ENCODE data around the gene VAX1. TPM values are rescaled to one million over a fixed set of nuclear protein-coding genes. Genes with fewer than 3 reads are reported as not detected.

Gene VAX1
- total and polyA plus RNA-seq, 2 donors (not counting 3 experiments of a cell fraction or from before 2014, with no cell fraction given): not detected

DNA sequence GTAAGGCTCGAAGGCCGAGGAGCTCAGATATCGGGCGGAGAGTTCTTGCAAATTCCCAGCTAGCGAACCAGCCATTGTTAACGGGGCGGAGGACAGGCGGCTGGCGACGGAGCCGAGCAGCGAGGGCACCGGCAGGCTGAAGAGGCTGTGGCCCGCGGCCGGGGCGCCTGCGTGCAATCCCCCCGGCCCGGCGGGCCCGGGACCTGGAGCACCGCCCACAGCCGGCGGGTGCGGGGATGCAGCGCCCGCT lies 4.1 kb downstream of the VAX1 start:
- no peak overlapping the region for H3K4me2 ChIP-seq (ENCODE audit: insufficient read depth, low read length)
- no peaks in the 10 kb centered on the region for H3K9me1 ChIP-seq (replicated peaks; ENCODE audit: control insufficient read depth, extremely low read depth, insufficient read depth, low read length)
- no peaks in the 10 kb centered on the region for H3K9me3 ChIP-seq (replicated peaks; ENCODE audit: control insufficient read depth, insufficient read depth, low read length)
- intact Hi-C loops (cut with micrococcal nuclease) (no loop called here), dilution Hi-C loops (cut with MboI; ENCODE audit: extremely low pct_ligation_motif_present, low sequenced_read_pairs) (no loop called here)
- H3K79me2 ChIP-seq (ENCODE audit: control insufficient read depth, insufficient read depth, low read length): no peaks in the 10 kb centered on the region
- POLR2A ChIA-PET: no interaction called here
- no peak overlapping the region for H3K4me3 ChIP-seq (replicated peaks in 1 of 3; ENCODE audit: insufficient read depth in 1 of 3, low read depth in 1 of 3, low read length in 3 of 3)
- no peak overlapping the region for H3K27ac ChIP-seq (ENCODE audit: insufficient read depth, low read depth, low read length)
- no peak overlapping the region for H2AFZ ChIP-seq (ENCODE audit: low read depth, low read length)
- H4K20me1 ChIP-seq (replicated peaks; ENCODE audit: control insufficient read depth, extremely low read depth, insufficient read depth, low read length): no peaks in the 10 kb centered on the region
- H3K9ac ChIP-seq (replicated peaks; ENCODE audit: extremely low read depth, insufficient read depth, low read length): no peak overlapping the region
- DNase-seq (ENCODE audit: low read depth, low spot score) (no peak), FAIRE-seq (no peak)
- H3K27me3 ChIP-seq (ENCODE audit: control insufficient read depth in 2 of 2, insufficient read depth in 2 of 2, low read length in 2 of 2): peaks cover 76 to 98% of the 10 kb centered on the region in 2 experiments
- CTCF ChIA-PET: interaction anchor here (1.1 to 3.7 kb wide), 5 partner anchors 22 to 339 kb away, joined by 3 to 23 read pairs (median 3); no protein-coding TSS in a partner anchor
- H3K4me1 ChIP-seq (ENCODE audit: control insufficient read depth, extremely low read depth, insufficient read depth, low read length): peaks cover 10% of the 10 kb centered on the region
- H3K36me3 ChIP-seq (ENCODE audit: control insufficient read depth in 2 of 2, extremely low read depth in 1 of 2, insufficient read depth in 2 of 2, low read length in 2 of 2): no peaks in the 10 kb centered on the region
- no TSS peak for BruUV-seq (replicated peaks)
- TF ChIP-seq MYC (IDR thresholded peaks at IDR 0.05; ENCODE audit: low read depth, low read length) (no peak), EZH2 (IDR thresholded peaks at IDR 0.05; ENCODE audit: borderline replicate concordance, low read depth, low read length, severe bottlenecking) (no peak), GATA2 (IDR thresholded peaks at IDR 0.05; ENCODE audit: insufficient read depth, insufficient read length, low read depth, low read length) (no peak), POLR2AphosphoS5 (IDR thresholded peaks at IDR 0.05; ENCODE audit: insufficient read depth, low read depth, low read length) (no peak), POLR2A (IDR thresholded peaks at IDR 0.05; ENCODE audit: low read depth, low read length) (no peak), JUN (IDR thresholded peaks at IDR 0.05; ENCODE audit: borderline replicate concordance, insufficient read depth, insufficient read length, low read depth) (no peak), FOS (IDR thresholded peaks at IDR 0.05; ENCODE audit: borderline replicate concordance, insufficient read depth, low read length) (no peak), MAX (IDR thresholded peaks at IDR 0.05; ENCODE audit: insufficient read depth, insufficient read length) (no peak)
- TF ChIP-seq, protein P1, sequence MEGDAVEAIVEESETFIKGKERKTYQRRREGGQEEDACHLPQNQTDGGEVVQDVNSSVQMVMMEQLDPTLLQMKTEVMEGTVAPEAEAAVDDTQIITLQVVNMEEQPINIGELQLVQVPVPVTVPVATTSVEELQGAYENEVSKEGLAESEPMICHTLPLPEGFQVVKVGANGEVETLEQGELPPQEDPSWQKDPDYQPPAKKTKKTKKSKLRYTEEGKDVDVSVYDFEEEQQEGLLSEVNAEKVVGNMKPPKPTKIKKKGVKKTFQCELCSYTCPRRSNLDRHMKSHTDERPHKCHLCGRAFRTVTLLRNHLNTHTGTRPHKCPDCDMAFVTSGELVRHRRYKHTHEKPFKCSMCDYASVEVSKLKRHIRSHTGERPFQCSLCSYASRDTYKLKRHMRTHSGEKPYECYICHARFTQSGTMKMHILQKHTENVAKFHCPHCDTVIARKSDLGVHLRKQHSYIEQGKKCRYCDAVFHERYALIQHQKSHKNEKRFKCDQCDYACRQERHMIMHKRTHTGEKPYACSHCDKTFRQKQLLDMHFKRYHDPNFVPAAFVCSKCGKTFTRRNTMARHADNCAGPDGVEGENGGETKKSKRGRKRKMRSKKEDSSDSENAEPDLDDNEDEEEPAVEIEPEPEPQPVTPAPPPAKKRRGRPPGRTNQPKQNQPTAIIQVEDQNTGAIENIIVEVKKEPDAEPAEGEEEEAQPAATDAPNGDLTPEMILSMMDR (IDR thresholded peaks at IDR 0.05; ENCODE audit: extremely low read depth in 1 of 2, insufficient read depth in 1 of 2, low read depth in 1 of 2, low read length in 2 of 2): no peak
